Activated naive CD8-positive, alpha-beta T cell treated with anti-CD3 and anti-CD28 coated beads, Interleukin-2, amount 10 ng/mL, durations not matched to agents 7 days and 5 days (primary cell): ENCODE measurements around the gene IER3. TPM values are rescaled to one million over a fixed set of nuclear protein-coding genes. Genes with fewer than 3 reads are reported as not detected.
A peak's percentile ranks its signal among the peaks of the same experiment; 100 is the strongest.

Experiments used
- ATAC-seq: fragments of 150-1000 bp; cut with Tn5 transposase; one replicate; pipeline ENCODE4 v1.10.0; 2021; ENCODE audit warnings: low read depth, moderate library complexity
- POLR2A ChIA-PET: fragments of 350-600 bp; sonication (Branson Sonifier 250); formaldehyde crosslinking; loops from one replicate; lab custom pipeline; 2021; ENCODE audit warnings: antibody characterized with exemption; lab: Charles Lee
- DNase-seq: peaks from one replicate; pipeline ENCODE4 v3.0.0; 2021
- H3K27ac Mint-ChIP-seq: one replicate; pipeline ENCODE4 v1.8.0; 2022; ENCODE audit warnings: mild to moderate bottlenecking, mixed read lengths
- H3K27me3 Mint-ChIP-seq: one replicate; pipeline ENCODE4 v1.8.0; 2022; ENCODE audit warnings: mild to moderate bottlenecking, moderate library complexity, mixed read lengths
- H3K36me3 Mint-ChIP-seq: one replicate; pipeline ENCODE4 v1.8.0; 2021; ENCODE audit warnings: mild to moderate bottlenecking, mixed read lengths
- H3K4me1 Mint-ChIP-seq: one replicate; pipeline ENCODE4 v1.8.0; 2021; ENCODE audit warnings: mixed read lengths
- H3K4me3 Mint-ChIP-seq: one replicate; pipeline ENCODE4 v1.8.0; 2022; ENCODE audit warnings: mild to moderate bottlenecking, moderate library complexity, mixed read lengths
- H3K9me3 Mint-ChIP-seq: one replicate; pipeline ENCODE4 v1.8.0; 2021; ENCODE audit warnings: mixed read lengths
- total RNA-seq, 2 experiments: library from RNA; stranded (reverse); gene quantifications; one replicate each; pipeline ENCODE4 v1.2.3, GENCODE V29; 2021

Gene IER3
- total RNA-seq, 2 experiments from 2014 or later, result 49.1 to 52.7 TPM

GRCh38 chr6:30778001-30778635 lies 33.8 kb upstream of the IER3 start:
- Mint-ChIP-seq H3K27ac (peak overlapping the region; percentile 52), H3K4me1 (peaks cover 56% of the 10 kb centered on the region), H3K4me3 (peak overlapping the region; percentile 16), H3K27me3 (no peaks in the 10 kb centered on the region), H3K36me3 (peaks cover 2% of the 10 kb centered on the region), H3K9me3 (no peaks in the 10 kb centered on the region)
- POLR2A ChIA-PET, result interaction anchor here (1.2 to 1.4 kb wide), 3 partner anchors 16 to 61 kb away, joined by 3 to 4 read pairs (median 4); partner anchors contain the start of gene MDC1
- DNase-seq, result no peak
- ATAC-seq, result no peak

GRCh38 chr6:30777155-30777485 lies 32.8 kb upstream of the IER3 start:
- POLR2A ChIA-PET, result interaction anchor here (0.8 to 1.4 kb wide), 7 partner anchors 9 to 161 kb away, joined by 3 to 4 read pairs (median 3); partner anchors contain the start of genes DHX16, IER3 and MDC1
- Mint-ChIP-seq H3K27ac (peak overlapping the region; percentile 44), H3K36me3 (peaks cover 6% of the 10 kb centered on the region), H3K4me3 (peak overlapping the region; percentile 26), H3K4me1 (peaks cover 59% of the 10 kb centered on the region), H3K27me3 (no peaks in the 10 kb centered on the region), H3K9me3 (no peaks in the 10 kb centered on the region)
- ATAC-seq (no peak), DNase-seq (no peak)

- no peak overlapping the region for H3K27ac Mint-ChIP-seq
- POLR2A ChIA-PET, result interaction anchor here (0.6 to 1.4 kb wide), 10 partner anchors 9 to 161 kb away, joined by 3 to 5 read pairs (median 3); partner anchors contain the start of genes DHX16, IER3 and MDC1
Measured at GRCh38 chr6:30776390-30777154, 32.2 kb upstream of the IER3 start.

GRCh38 chr6:30775104-30775503 lies 30.8 kb upstream of the IER3 start:
- ATAC-seq (no peak), DNase-seq (no peak)
- peaks cover 9% of the 10 kb centered on the region for H3K36me3 Mint-ChIP-seq
- H3K4me3 Mint-ChIP-seq, result no peak overlapping the region
- POLR2A ChIA-PET, result interaction anchor here (0.6 to 1.4 kb wide), 2 partner anchors 10 to 29 kb away, joined by 3 to 4 read pairs; no protein-coding TSS in a partner anchor
- no peaks in the 10 kb centered on the region for H3K27me3 Mint-ChIP-seq
- H3K27ac Mint-ChIP-seq, result no peak overlapping the region
- no peaks in the 10 kb centered on the region for H3K9me3 Mint-ChIP-seq
- H3K4me1 Mint-ChIP-seq, result peaks cover 60% of the 10 kb centered on the region

More at GRCh38 chr6:30776390-30777154, 32.2 kb upstream of the IER3 start:
- H3K4me1 Mint-ChIP-seq, result peaks cover 57% of the 10 kb centered on the region
- no peaks in the 10 kb centered on the region for H3K27me3 Mint-ChIP-seq
- DNase-seq (no peak), ATAC-seq (no peak)
- H3K36me3 Mint-ChIP-seq, result peaks cover 6% of the 10 kb centered on the region
- H3K9me3 Mint-ChIP-seq, result no peaks in the 10 kb centered on the region
- no peak overlapping the region for H3K4me3 Mint-ChIP-seq

- H3K9me3 Mint-ChIP-seq, result no peaks in the 10 kb centered on the region
- no peaks in the 10 kb centered on the region for H3K27me3 Mint-ChIP-seq
- peaks cover 61% of the 10 kb centered on the region for H3K4me1 Mint-ChIP-seq
- H3K27ac Mint-ChIP-seq, result no peak overlapping the region
- DNase-seq (no peak), ATAC-seq (no peak)
- no peak overlapping the region for H3K4me3 Mint-ChIP-seq
- POLR2A ChIA-PET, result interaction anchor here (1.4 kb wide), 1 partner anchor 10 kb away, joined by 4 read pairs; no protein-coding TSS in a partner anchor
- peaks cover 9% of the 10 kb centered on the region for H3K36me3 Mint-ChIP-seq
Measured at GRCh38 chr6:30774701-30775100, 30.4 kb upstream of the IER3 start.

- Mint-ChIP-seq H3K4me3 (no peak overlapping the region), H3K4me1 (peaks cover 71% of the 10 kb centered on the region), H3K9me3 (no peaks in the 10 kb centered on the region), H3K27me3 (no peaks in the 10 kb centered on the region), H3K36me3 (peaks cover 10% of the 10 kb centered on the region), H3K27ac (peak overlapping the region; percentile 27)
- DNase-seq (no peak), ATAC-seq (no peak)
- POLR2A ChIA-PET, result interaction anchor here (1.0 to 6.1 kb wide), 5 partner anchors 18 to 41 kb away, joined by 3 to 60 read pairs (median 11); partner anchors contain the start of gene IER3
Measured at GRCh38 chr6:30770592-30770991, 26.2 kb upstream of the IER3 start.

GRCh38 chr6:30769853-30770524 lies 25.6 kb upstream of the IER3 start:
- Mint-ChIP-seq H3K9me3 (no peaks in the 10 kb centered on the region), H3K27ac (peak overlapping the region; percentile 93), H3K36me3 (peaks cover 11% of the 10 kb centered on the region), H3K4me1 (peaks cover 73% of the 10 kb centered on the region), H3K27me3 (no peaks in the 10 kb centered on the region), H3K4me3 (peak overlapping the region; percentile 75)
- ATAC-seq (no peak), DNase-seq (no peak)
- POLR2A ChIA-PET, result interaction anchor here (0.7 to 6.1 kb wide), 11 partner anchors 12 to 126 kb away, joined by 3 to 60 read pairs (median 10); partner anchors contain the start of gene IER3

GRCh38 chr6:30769088-30769852 lies 24.9 kb upstream of the IER3 start:
- Mint-ChIP-seq H3K4me1 (peaks cover 76% of the 10 kb centered on the region), H3K27ac (peak overlapping the region; percentile 93), H3K4me3 (peak overlapping the region; percentile 75), H3K36me3 (peaks cover 15% of the 10 kb centered on the region), H3K27me3 (no peaks in the 10 kb centered on the region), H3K9me3 (no peaks in the 10 kb centered on the region)
- ATAC-seq (peak; percentile 75), DNase-seq (peak; percentile 77)
- POLR2A ChIA-PET, result interaction anchor here (0.7 to 6.1 kb wide), 12 partner anchors 10 to 125 kb away, joined by 3 to 60 read pairs (median 10); partner anchors contain the start of gene IER3

- Mint-ChIP-seq H3K27me3 (no peaks in the 10 kb centered on the region), H3K9me3 (no peaks in the 10 kb centered on the region), H3K27ac (peak overlapping the region; percentile 93), H3K36me3 (peaks cover 17% of the 10 kb centered on the region), H3K4me3 (peak overlapping the region; percentile 75), H3K4me1 (peaks cover 79% of the 10 kb centered on the region)
- ATAC-seq (no peak), DNase-seq (peak; percentile 42)
- POLR2A ChIA-PET, result interaction anchor here (0.7 to 6.1 kb wide), 11 partner anchors 11 to 66 kb away, joined by 3 to 60 read pairs (median 10); partner anchors contain the start of gene IER3
Measured at GRCh38 chr6:30768634-30769087, 24.3 kb upstream of the IER3 start.

- POLR2A ChIA-PET, result interaction anchor here (0.7 to 6.1 kb wide), 9 partner anchors 9 to 67 kb away, joined by 3 to 60 read pairs (median 8); partner anchors contain the start of gene IER3
- peaks cover 17% of the 10 kb centered on the region for H3K36me3 Mint-ChIP-seq
- H3K4me3 Mint-ChIP-seq, result peak overlapping the region; percentile 75
Measured at GRCh38 chr6:30767944-30768301, 23.6 kb upstream of the IER3 start.

GRCh38 chr6:30767158-30767943 lies 23.0 kb upstream of the IER3 start:
- peaks cover 74% of the 10 kb centered on the region for H3K4me1 Mint-ChIP-seq
- H3K9me3 Mint-ChIP-seq, result no peaks in the 10 kb centered on the region
- no peaks in the 10 kb centered on the region for H3K27me3 Mint-ChIP-seq
- H3K4me3 Mint-ChIP-seq, result peak overlapping the region; percentile 55
- ATAC-seq (peak; percentile 56), DNase-seq (no peak)
- H3K27ac Mint-ChIP-seq, result peak overlapping the region; percentile 93
- peaks cover 16% of the 10 kb centered on the region for H3K36me3 Mint-ChIP-seq
- POLR2A ChIA-PET, result interaction anchor here (0.7 to 6.1 kb wide), 13 partner anchors 9 to 67 kb away, joined by 3 to 60 read pairs (median 6); partner anchors contain the start of gene IER3

More at GRCh38 chr6:30767944-30768301, 23.6 kb upstream of the IER3 start:
- Mint-ChIP-seq H3K4me1 (peaks cover 79% of the 10 kb centered on the region), H3K27ac (peak overlapping the region; percentile 93), H3K9me3 (no peaks in the 10 kb centered on the region), H3K27me3 (no peaks in the 10 kb centered on the region)
- ATAC-seq (no peak), DNase-seq (no peak)
